MCF 10A (cell line): ENCODE data around the gene ANO3. TPM values are rescaled to one million over a fixed set of nuclear protein-coding genes. Genes with fewer than 3 reads are reported as not detected.
A peak's percentile ranks its signal among the peaks of the same experiment; 100 is the strongest.

Source experiments
- BruUV-seq: library from RNA; stranded (reverse); fragments of 400-500 nt; replicated peaks from 2 replicates; lab custom pipeline; 2021; lab: Mats Ljungman, UMichigan
- CTCF ChIA-PET: fragments of 300-600 bp; sonication (Branson Sonifier 250); formaldehyde crosslinking; extraction: SDS; loops from one replicate; lab custom pipeline; 2021; ENCODE audit warnings: antibody characterized with exemption, inconsistent platforms; lab: Yijun Ruan, JAX
- POLR2A ChIA-PET: fragments of 300-600, 350-650 bp; sonication (Branson Sonifier 250); formaldehyde crosslinking; extraction: SDS; loops from one replicate; lab custom pipeline; 2020; ENCODE audit warnings: antibody characterized with exemption, inconsistent platforms; lab: Yijun Ruan, JAX
- DNase-seq: peaks from one replicate; pipeline ENCODE4 v3.0.0-alpha.2; 2018; ENCODE audit not compliant: unreplicated experiment
- H3K27ac Mint-ChIP-seq: one replicate; pipeline ENCODE4 v1.8.0; 2022; ENCODE audit warnings: mild to moderate bottlenecking, low read depth, mixed read lengths; ENCODE audit not compliant: unreplicated experiment
- H3K27me3 Mint-ChIP-seq: one replicate; pipeline ENCODE4 v1.8.0; 2022; ENCODE audit warnings: mixed read lengths; ENCODE audit not compliant: insufficient read depth, unreplicated experiment
- H3K36me3 Mint-ChIP-seq: one replicate; pipeline ENCODE4 v1.8.0; 2022; ENCODE audit warnings: mild to moderate bottlenecking, moderate library complexity, mixed read lengths; ENCODE audit not compliant: insufficient read depth, unreplicated experiment
- H3K4me1 Mint-ChIP-seq: one replicate; pipeline ENCODE4 v1.8.0; 2022; ENCODE audit warnings: mixed read lengths; ENCODE audit not compliant: insufficient read depth, unreplicated experiment
- H3K4me3 Mint-ChIP-seq: one replicate; pipeline ENCODE4 v1.8.0; 2022; ENCODE audit warnings: mild to moderate bottlenecking, moderate library complexity, mixed read lengths; ENCODE audit not compliant: unreplicated experiment
- H3K9me3 Mint-ChIP-seq: one replicate; pipeline ENCODE4 v1.8.0; 2022; ENCODE audit warnings: mixed read lengths; ENCODE audit not compliant: unreplicated experiment
- CTCF ChIP-seq: fragments of 200-600 bp; IDR thresholded peaks from one replicate; pipeline ENCODE4 v1.8.0; 2022; ENCODE audit warnings: antibody characterized with exemption, mild to moderate bottlenecking; ENCODE audit not compliant: unreplicated experiment
- intact Hi-C: fragments of 100-400 bp; cut with micrococcal nuclease; formaldehyde crosslinking; loops from 2 replicates; pipeline ENCODE4 v1.14.1; 2022
- total RNA-seq: library from RNA; stranded (reverse); gene quantifications from 2 replicates; pipeline ENCODE4 v1.2.3, GENCODE V29; 2022

Gene ANO3
- total RNA-seq, 1 experiment from 2014 or later, result not detected

- H3K36me3 Mint-ChIP-seq, result no peaks in the 10 kb centered on the region
- POLR2A ChIA-PET, result interaction anchor here (0.7 kb wide), 1 partner anchor 140 kb away, joined by 4 read pairs; no protein-coding TSS in a partner anchor
- no TSS peak for BruUV-seq
- intact Hi-C loops, result no loop called here
- DNase-seq, result peak; percentile 26
- peaks cover 25% of the 10 kb centered on the region for H3K27me3 Mint-ChIP-seq
- H3K4me3 Mint-ChIP-seq, result no peak overlapping the region
- CTCF ChIA-PET, result no interaction called here
- no peak overlapping the region for H3K27ac Mint-ChIP-seq
- H3K9me3 Mint-ChIP-seq, result no peaks in the 10 kb centered on the region
- no peak for TF ChIP-seq CTCF
- H3K4me1 Mint-ChIP-seq, result no peaks in the 10 kb centered on the region
Measured at GRCh38 chr11:26348776-26349175, 16.8 kb downstream of the ANO3 start.

GRCh38 chr11:26350002-26350401, 18.1 kb downstream of the ANO3 start:
- intact Hi-C loops, result no loop called here
- Mint-ChIP-seq H3K27ac (no peak overlapping the region), H3K4me3 (no peak overlapping the region), H3K9me3 (no peaks in the 10 kb centered on the region), H3K4me1 (no peaks in the 10 kb centered on the region), H3K27me3 (peaks cover 25% of the 10 kb centered on the region), H3K36me3 (no peaks in the 10 kb centered on the region)
- no TSS peak for BruUV-seq
- no peak for DNase-seq
- POLR2A ChIA-PET, result no interaction called here
- no peak for TF ChIP-seq CTCF
- CTCF ChIA-PET, result interaction anchor here (0.8 kb wide), 1 partner anchor 40 kb away, joined by 3 read pairs; no protein-coding TSS in a partner anchor

- no TSS peak for BruUV-seq
- peaks cover 25% of the 10 kb centered on the region for H3K27me3 Mint-ChIP-seq
- POLR2A ChIA-PET, result no interaction called here
Measured at GRCh38 chr11:26353010-26353409, 21.1 kb downstream of the ANO3 start.

GRCh38 chr11:26359055-26359454, 27.1 kb downstream of the ANO3 start:
- POLR2A ChIA-PET, result no interaction called here
- no peaks in the 10 kb centered on the region for H3K4me1 Mint-ChIP-seq
- DNase-seq, result no peak
- no peaks in the 10 kb centered on the region for H3K9me3 Mint-ChIP-seq
- CTCF ChIA-PET, result interaction anchor here (0.5 kb wide), 1 partner anchor 27 kb away, joined by 3 read pairs; no protein-coding TSS in a partner anchor
- H3K27me3 Mint-ChIP-seq, result peaks cover 20% of the 10 kb centered on the region
- intact Hi-C loops, result no loop called here
- no peaks in the 10 kb centered on the region for H3K36me3 Mint-ChIP-seq
- no peak overlapping the region for H3K4me3 Mint-ChIP-seq
- BruUV-seq, result no TSS peak
- H3K27ac Mint-ChIP-seq, result no peak overlapping the region
- TF ChIP-seq CTCF, result no peak

More at GRCh38 chr11:26353010-26353409, 21.1 kb downstream of the ANO3 start:
- no peaks in the 10 kb centered on the region for H3K9me3 Mint-ChIP-seq
- H3K27ac Mint-ChIP-seq, result no peak overlapping the region
- no peak for TF ChIP-seq CTCF
- CTCF ChIA-PET, result no interaction called here
- DNase-seq, result no peak
- H3K4me1 Mint-ChIP-seq, result no peaks in the 10 kb centered on the region
- intact Hi-C loops, result no loop called here
- no peak overlapping the region for H3K4me3 Mint-ChIP-seq
- H3K36me3 Mint-ChIP-seq, result no peaks in the 10 kb centered on the region
